ENCODE data around the gene KCNJ4.

GRCh38 chr22:38449776-38450175, 5.2 kb downstream of the KCNJ4 start:
- TF ChIP-seq CTCF (conservative IDR thresholded peaks at IDR 0.05; ENCODE audit: low read length) (no peak), EZH2phosphoT487 (IDR thresholded peaks at IDR 0.05; ENCODE audit: borderline replicate concordance, low read depth, low read length) (no peak)

Data from OCI-LY7 (cell line).